GM18867 (cell line): ENCODE results near the gene GJA4.
A peak's percentile ranks its signal among the peaks of the same experiment; 100 is the strongest.
"Not testable (repeated sequence)": the region's sequence is repeated elsewhere in the genome, so short reads cannot be mapped to it uniquely, and the experiment has no call there.

Experiments used
- ATAC-seq: cut with Tn5 transposase; IDR thresholded peaks from one replicate; pipeline ENCODE4 v1.9.1; 2021; ENCODE audit warnings: mild to moderate bottlenecking, moderate library complexity; ENCODE audit not compliant: unreplicated experiment

Gene GJA4

GRCh38 chr1:34787461-34788420 is 5.1 kb upstream of the GJA4 start:
- ATAC-seq: no peak

GRCh38 chr1:34790985-34791384 is 1.8 kb upstream of the GJA4 start:
- no peak for ATAC-seq

- ATAC-seq: no peak
These were observed 375 bp upstream of the GJA4 start for GRCh38 chr1:34792424-34792823.

- ATAC-seq: no peak
These were observed 1.4 kb downstream of the GJA4 start for GRCh38 chr1:34794001-34794789.

- no peak for ATAC-seq
These were observed 2.0 kb downstream of the GJA4 start for GRCh38 chr1:34794790-34795180.

- no peak for ATAC-seq
These were observed 3.1 kb downstream of the GJA4 start for GRCh38 chr1:34795916-34796315.

- peak; percentile 88 for ATAC-seq
These were observed 4.2 kb downstream of the GJA4 start for GRCh38 chr1:34796990-34797389.

- ATAC-seq: no peak
These were observed 7.4 kb downstream of the GJA4 start for GRCh38 chr1:34800214-34800613.

GRCh38 chr1:34803770-34804169 is 11.0 kb downstream of the GJA4 start:
- ATAC-seq: no peak

GRCh38 chr1:34806396-34806795 is 13.6 kb downstream of the GJA4 start:
- no peak for ATAC-seq

- no peak for ATAC-seq
These were observed 15.4 kb downstream of the GJA4 start for GRCh38 chr1:34808051-34808810.

GRCh38 chr1:34810781-34811180 is 18.0 kb downstream of the GJA4 start:
- not testable (repeated sequence) for ATAC-seq

- no peak for ATAC-seq
These were observed 23.5 kb downstream of the GJA4 start for GRCh38 chr1:34816332-34816731.

GRCh38 chr1:34816778-34817177 is 24.0 kb downstream of the GJA4 start:
- no peak for ATAC-seq

GRCh38 chr1:34818862-34819261 is 26.1 kb downstream of the GJA4 start:
- ATAC-seq: not testable (repeated sequence)

- ATAC-seq: no peak
These were observed 29.4 kb downstream of the GJA4 start for GRCh38 chr1:34822202-34822601.

GRCh38 chr1:34824817-34825454 is 32.1 kb downstream of the GJA4 start:
- no peak for ATAC-seq

GRCh38 chr1:34825455-34826091 is 32.8 kb downstream of the GJA4 start:
- no peak for ATAC-seq

- no peak for ATAC-seq
These were observed 34.6 kb downstream of the GJA4 start for GRCh38 chr1:34827341-34827941.

- no peak for ATAC-seq
These were observed 35.8 kb downstream of the GJA4 start for GRCh38 chr1:34828611-34829010.
